GM12864 (cell line): Measurements from ENCODE around the gene TTC34.
"Not testable (repeated sequence)": the region's sequence is repeated elsewhere in the genome, so short reads cannot be mapped to it uniquely, and the experiment has no call there.

Experiments used
- DNase-seq: peaks from one replicate; pipeline ENCODE4 v3.0.0-alpha.2; 2011; ENCODE audit warnings: low read depth
- H3K4me3 ChIP-seq: 2 replicates; pipeline ENCODE4 v1.5.1; 2011; ENCODE audit warnings: mild to moderate bottlenecking, low read depth, low read length, control low read depth
- CTCF ChIP-seq: IDR thresholded peaks from 2 replicates; pipeline ENCODE4 v1.5.1; 2011; ENCODE audit warnings: low read depth, mild to moderate bottlenecking, moderate library complexity, low read length, control low read depth, inconsistent platforms; ENCODE audit errors: missing control alignments

Gene TTC34

DNA sequence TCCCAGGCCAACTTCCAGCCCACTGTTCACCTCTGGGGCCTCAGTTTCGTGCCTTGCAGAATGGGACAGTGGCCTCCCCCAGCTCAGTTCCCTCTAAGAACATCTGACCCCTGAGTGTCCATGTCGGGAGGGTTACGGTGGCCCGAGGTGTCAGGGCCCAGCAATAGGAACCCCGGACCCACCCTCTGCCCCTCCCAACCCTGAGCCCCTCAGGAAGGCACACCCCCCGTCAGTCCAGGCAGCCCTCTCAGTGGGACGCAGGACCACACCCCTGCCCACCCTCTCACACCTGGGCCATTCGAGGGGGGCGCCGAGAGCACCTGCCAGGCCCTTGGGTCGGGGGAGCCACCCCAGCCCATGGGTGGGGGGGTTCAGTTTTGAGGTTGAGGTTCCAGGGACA is 447 bp downstream of the TTC34 start:
- no peak for DNase-seq
- no peak for TF ChIP-seq CTCF
- no peak overlapping the region for H3K4me3 ChIP-seq

- DNase-seq, result no peak
- no peak for TF ChIP-seq CTCF
- H3K4me3 ChIP-seq, result no peak overlapping the region
Measured at GRCh38 chr1:2800664-2801045, 838 bp downstream of the TTC34 start.

GRCh38 chr1:2799811-2800663 is 1.5 kb downstream of the TTC34 start:
- H3K4me3 ChIP-seq, result no peak overlapping the region
- no peak for DNase-seq
- no peak for TF ChIP-seq CTCF

- not testable (repeated sequence) for DNase-seq
Measured at GRCh38 chr1:2798958-2799357, 2.5 kb downstream of the TTC34 start.

DNA sequence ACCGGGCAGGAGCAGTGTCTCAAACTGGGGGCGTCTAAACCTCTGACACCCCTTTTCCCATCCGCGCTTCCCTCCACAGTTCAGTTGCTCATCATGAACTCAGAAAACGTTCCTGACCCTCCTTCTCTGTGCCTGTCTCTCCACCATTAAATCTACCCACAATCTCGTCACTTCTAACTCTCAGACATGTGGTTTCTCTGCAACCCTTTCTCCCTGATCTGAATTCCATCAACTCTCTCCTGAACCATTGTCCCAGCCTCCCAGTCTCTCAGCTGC is 3.8 kb downstream of the TTC34 start:
- no peak for TF ChIP-seq CTCF
- no peak for DNase-seq
- no peak overlapping the region for H3K4me3 ChIP-seq

More at GRCh38 chr1:2798958-2799357, 2.5 kb downstream of the TTC34 start:
- H3K4me3 ChIP-seq, result not testable (repeated sequence)

DNA sequence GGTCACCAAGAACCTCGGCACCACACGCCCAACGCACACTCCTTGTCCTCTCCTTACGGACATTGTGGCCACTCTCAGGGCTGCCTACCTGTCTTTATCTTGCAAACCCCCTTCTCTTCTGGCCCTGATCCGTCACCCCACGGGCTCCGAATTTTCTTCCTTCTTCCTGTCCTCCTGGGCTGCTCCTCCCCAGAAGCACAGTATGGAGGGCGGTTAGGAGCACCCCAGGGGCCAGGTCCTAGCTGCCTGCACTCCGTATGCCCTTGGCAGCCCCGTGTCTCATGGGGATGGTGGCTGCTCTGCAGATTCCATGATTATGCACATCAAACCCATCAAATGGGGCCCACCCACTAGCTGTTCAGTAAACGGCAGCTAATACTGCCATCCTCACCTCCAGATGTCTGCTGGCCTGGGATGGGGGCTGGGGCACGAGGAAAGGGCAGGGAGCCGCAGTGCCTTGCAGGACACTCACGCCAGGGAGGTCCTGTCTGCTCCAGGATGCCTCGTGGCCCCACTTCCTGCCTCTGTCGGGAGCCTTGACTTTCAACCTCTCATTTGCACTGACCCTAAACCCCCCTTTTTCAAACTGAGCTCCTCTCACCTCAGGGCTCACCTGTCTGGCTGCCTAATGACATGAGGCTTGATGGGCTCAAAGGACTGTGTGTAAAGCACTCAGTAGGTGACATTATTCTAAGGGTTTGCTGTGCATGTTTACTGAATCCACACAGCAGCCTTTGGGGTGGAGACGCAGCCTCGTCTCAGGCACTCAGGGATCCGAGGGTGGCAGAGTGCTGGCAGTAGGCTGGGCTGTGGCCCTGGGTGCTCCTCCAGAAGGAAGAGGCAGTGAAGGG is 4.4 kb downstream of the TTC34 start:
- DNase-seq, result no peak
- no peak for TF ChIP-seq CTCF
- no peak overlapping the region for H3K4me3 ChIP-seq

DNA sequence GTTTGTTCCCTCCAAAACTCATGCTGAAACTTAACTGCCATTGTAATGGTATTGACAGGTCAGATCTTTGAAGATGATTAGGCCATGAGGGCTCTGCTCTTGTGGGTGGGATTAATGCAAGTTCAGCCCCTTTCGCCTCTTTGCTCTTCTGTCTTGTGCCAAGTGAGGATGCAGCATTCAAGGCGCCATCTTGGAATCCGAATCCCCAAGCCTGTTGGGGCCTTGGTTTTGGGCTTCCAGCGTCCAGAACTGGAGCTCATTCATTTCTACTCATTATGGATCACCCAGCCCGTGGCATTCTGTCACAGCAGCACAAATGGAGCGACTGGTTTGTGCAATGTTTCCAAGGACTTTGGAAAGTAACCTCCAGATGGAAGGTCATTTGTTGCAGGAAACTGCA is 5.6 kb downstream of the TTC34 start:
- H3K4me3 ChIP-seq, result no peak overlapping the region
- no peak for DNase-seq
- no peak for TF ChIP-seq CTCF
